ENCODE data around the gene TOB2. TPM values are rescaled to one million over a fixed set of nuclear protein-coding genes. Genes with fewer than 3 reads are reported as not detected.

TOB2 gene
- polyA plus RNA-seq, 1 donor from 2014 or later: 8.2 TPM

DNA sequence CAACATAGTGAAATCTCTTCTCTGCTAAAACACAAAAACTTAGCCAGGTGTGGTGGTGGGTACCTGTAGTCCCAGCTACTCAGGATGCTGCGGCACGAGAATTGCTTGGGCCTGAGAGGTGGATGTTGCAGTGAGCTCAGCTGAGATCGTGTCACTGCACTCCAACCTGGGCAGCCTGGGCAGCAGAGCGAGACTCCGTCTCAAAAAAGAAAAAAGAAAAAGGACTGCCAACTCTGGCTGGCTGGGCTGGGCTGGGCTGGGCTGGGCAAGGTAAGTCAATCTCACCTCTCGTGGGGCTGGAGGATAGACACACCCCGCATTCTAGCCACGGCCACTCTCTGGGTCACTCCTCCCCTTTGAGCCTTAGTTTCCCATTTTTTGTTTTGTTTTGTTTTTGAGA is 37.9 kb downstream of the TOB2 start:
- Histone ChIP-seq H3K4me3 (ENCODE audit: low read length) (no peak overlapping the region), H2AFZ (ENCODE audit: low read depth, low read length) (no peak overlapping the region), H3K27me3 (ENCODE audit: insufficient read depth, low read depth, low read length) (no peaks in the 10 kb centered on the region), H3K27ac (ENCODE audit: low read length) (no peak overlapping the region), H3K79me2 (replicated peaks; ENCODE audit: insufficient read depth, low read length) (no peaks in the 10 kb centered on the region), H3K36me3 (ENCODE audit: insufficient read depth, low read length) (no peaks in the 10 kb centered on the region), H3K4me2 (ENCODE audit: low read length) (no peak overlapping the region), H4K20me1 (ENCODE audit: insufficient read depth) (no peaks in the 10 kb centered on the region), H3K9me2 (ENCODE audit: insufficient read depth, low read length) (no peaks in the 10 kb centered on the region), H3K9ac (ENCODE audit: low read length) (no peak overlapping the region), H3K9me3 (ENCODE audit: low read length) (no peaks in the 10 kb centered on the region), H3F3A (ENCODE audit: insufficient read depth, low read length, poor library complexity, severe bottlenecking) (no peaks in the 10 kb centered on the region)
- TF ChIP-seq RAD21 (conservative IDR thresholded peaks at IDR 0.05) (no peak), SMC3 (conservative IDR thresholded peaks at IDR 0.05; ENCODE audit: poor library complexity) (no peak), TAF1 (IDR thresholded peaks at IDR 0.05; ENCODE audit: low read depth) (no peak), EZH2 (IDR thresholded peaks at IDR 0.05; ENCODE audit: borderline replicate concordance, insufficient read depth, low read length, poor library complexity, severe bottlenecking) (no peak), EP300 (conservative IDR thresholded peaks at IDR 0.05; ENCODE audit: poor library complexity, severe bottlenecking) (no peak), MXI1 (conservative IDR thresholded peaks at IDR 0.05; ENCODE audit: poor library complexity, severe bottlenecking) (no peak), POLR2AphosphoS5 (IDR thresholded peaks at IDR 0.05) (no peak), REST (IDR thresholded peaks at IDR 0.05; ENCODE audit: borderline replicate concordance) (no peak)
- TF ChIP-seq, protein P1, sequence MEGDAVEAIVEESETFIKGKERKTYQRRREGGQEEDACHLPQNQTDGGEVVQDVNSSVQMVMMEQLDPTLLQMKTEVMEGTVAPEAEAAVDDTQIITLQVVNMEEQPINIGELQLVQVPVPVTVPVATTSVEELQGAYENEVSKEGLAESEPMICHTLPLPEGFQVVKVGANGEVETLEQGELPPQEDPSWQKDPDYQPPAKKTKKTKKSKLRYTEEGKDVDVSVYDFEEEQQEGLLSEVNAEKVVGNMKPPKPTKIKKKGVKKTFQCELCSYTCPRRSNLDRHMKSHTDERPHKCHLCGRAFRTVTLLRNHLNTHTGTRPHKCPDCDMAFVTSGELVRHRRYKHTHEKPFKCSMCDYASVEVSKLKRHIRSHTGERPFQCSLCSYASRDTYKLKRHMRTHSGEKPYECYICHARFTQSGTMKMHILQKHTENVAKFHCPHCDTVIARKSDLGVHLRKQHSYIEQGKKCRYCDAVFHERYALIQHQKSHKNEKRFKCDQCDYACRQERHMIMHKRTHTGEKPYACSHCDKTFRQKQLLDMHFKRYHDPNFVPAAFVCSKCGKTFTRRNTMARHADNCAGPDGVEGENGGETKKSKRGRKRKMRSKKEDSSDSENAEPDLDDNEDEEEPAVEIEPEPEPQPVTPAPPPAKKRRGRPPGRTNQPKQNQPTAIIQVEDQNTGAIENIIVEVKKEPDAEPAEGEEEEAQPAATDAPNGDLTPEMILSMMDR (IDR thresholded peaks at IDR 0.05; ENCODE audit: poor library complexity, severe bottlenecking): no peak

DNA sequence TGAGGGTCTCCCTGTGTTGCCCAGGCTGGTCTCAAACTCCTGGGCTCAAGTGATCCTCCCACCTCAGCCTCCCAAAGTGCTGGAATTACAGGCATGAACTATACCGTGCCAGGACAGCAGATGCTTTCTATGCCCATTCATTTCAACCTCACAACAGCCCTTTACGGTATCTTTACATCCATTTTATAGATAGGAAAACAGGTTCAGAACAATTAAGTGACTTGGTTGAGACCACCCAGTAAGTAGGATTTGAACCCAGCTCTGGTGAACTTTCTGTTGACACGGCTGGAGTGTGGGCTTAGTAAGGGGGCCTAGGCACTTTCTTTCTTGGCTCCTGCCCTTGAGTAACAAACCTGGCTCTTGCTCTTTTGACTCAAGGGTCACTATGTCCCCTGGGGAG is 39.2 kb downstream of the TOB2 start:
- Histone ChIP-seq H3K4me2 (ENCODE audit: low read length) (no peak overlapping the region), H3K27ac (ENCODE audit: low read length) (no peak overlapping the region)

More for the DNA sequence above, 39.2 kb downstream of the TOB2 start:
- Histone ChIP-seq H3F3A (ENCODE audit: insufficient read depth, low read length, poor library complexity, severe bottlenecking) (no peaks in the 10 kb centered on the region), H4K20me1 (ENCODE audit: insufficient read depth) (no peaks in the 10 kb centered on the region), H3K79me2 (replicated peaks; ENCODE audit: insufficient read depth, low read length) (no peaks in the 10 kb centered on the region), H3K36me3 (ENCODE audit: insufficient read depth, low read length) (no peaks in the 10 kb centered on the region), H3K9ac (ENCODE audit: low read length) (no peak overlapping the region), H3K4me3 (ENCODE audit: low read length) (no peak overlapping the region), H3K27me3 (ENCODE audit: insufficient read depth, low read depth, low read length) (no peaks in the 10 kb centered on the region), H3K9me3 (ENCODE audit: low read length) (no peaks in the 10 kb centered on the region), H3K9me2 (ENCODE audit: insufficient read depth, low read length) (no peaks in the 10 kb centered on the region), H2AFZ (ENCODE audit: low read depth, low read length) (no peak overlapping the region)
- TF ChIP-seq EP300 (conservative IDR thresholded peaks at IDR 0.05; ENCODE audit: poor library complexity, severe bottlenecking) (no peak), TAF1 (IDR thresholded peaks at IDR 0.05; ENCODE audit: low read depth) (no peak), EZH2 (IDR thresholded peaks at IDR 0.05; ENCODE audit: borderline replicate concordance, insufficient read depth, low read length, poor library complexity, severe bottlenecking) (no peak), REST (IDR thresholded peaks at IDR 0.05; ENCODE audit: borderline replicate concordance) (no peak), RAD21 (conservative IDR thresholded peaks at IDR 0.05) (no peak), SMC3 (conservative IDR thresholded peaks at IDR 0.05; ENCODE audit: poor library complexity) (no peak), MXI1 (conservative IDR thresholded peaks at IDR 0.05; ENCODE audit: poor library complexity, severe bottlenecking) (no peak), POLR2AphosphoS5 (IDR thresholded peaks at IDR 0.05) (no peak)
- TF ChIP-seq, protein P1 (IDR thresholded peaks at IDR 0.05; ENCODE audit: poor library complexity, severe bottlenecking): no peak
